T follicular helper cell (primary cell): ENCODE measurements around the gene NSRP1.
A peak's percentile ranks its signal among the peaks of the same experiment; 100 is the strongest.
"Not testable (repeated sequence)": the region's sequence is repeated elsewhere in the genome, so short reads cannot be mapped to it uniquely, and the experiment has no call there.

Experiments
- DNase-seq: peaks from one replicate; pipeline ENCODE4 v3.0.0-alpha.2; 2020; ENCODE audit warnings: low read depth
- total RNA-seq, 2 experiments: gene quantifications; one replicate each; lab custom pipeline; 2026; lab: John Stamatoyannopoulos, UW

The NSRP1 gene, protein sequence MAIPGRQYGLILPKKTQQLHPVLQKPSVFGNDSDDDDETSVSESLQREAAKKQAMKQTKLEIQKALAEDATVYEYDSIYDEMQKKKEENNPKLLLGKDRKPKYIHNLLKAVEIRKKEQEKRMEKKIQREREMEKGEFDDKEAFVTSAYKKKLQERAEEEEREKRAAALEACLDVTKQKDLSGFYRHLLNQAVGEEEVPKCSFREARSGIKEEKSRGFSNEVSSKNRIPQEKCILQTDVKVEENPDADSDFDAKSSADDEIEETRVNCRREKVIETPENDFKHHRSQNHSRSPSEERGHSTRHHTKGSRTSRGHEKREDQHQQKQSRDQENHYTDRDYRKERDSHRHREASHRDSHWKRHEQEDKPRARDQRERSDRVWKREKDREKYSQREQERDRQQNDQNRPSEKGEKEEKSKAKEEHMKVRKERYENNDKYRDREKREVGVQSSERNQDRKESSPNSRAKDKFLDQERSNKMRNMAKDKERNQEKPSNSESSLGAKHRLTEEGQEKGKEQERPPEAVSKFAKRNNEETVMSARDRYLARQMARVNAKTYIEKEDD
- 39.1 to 61.8 reads per million in 2 experiments for total RNA-seq

DNA sequence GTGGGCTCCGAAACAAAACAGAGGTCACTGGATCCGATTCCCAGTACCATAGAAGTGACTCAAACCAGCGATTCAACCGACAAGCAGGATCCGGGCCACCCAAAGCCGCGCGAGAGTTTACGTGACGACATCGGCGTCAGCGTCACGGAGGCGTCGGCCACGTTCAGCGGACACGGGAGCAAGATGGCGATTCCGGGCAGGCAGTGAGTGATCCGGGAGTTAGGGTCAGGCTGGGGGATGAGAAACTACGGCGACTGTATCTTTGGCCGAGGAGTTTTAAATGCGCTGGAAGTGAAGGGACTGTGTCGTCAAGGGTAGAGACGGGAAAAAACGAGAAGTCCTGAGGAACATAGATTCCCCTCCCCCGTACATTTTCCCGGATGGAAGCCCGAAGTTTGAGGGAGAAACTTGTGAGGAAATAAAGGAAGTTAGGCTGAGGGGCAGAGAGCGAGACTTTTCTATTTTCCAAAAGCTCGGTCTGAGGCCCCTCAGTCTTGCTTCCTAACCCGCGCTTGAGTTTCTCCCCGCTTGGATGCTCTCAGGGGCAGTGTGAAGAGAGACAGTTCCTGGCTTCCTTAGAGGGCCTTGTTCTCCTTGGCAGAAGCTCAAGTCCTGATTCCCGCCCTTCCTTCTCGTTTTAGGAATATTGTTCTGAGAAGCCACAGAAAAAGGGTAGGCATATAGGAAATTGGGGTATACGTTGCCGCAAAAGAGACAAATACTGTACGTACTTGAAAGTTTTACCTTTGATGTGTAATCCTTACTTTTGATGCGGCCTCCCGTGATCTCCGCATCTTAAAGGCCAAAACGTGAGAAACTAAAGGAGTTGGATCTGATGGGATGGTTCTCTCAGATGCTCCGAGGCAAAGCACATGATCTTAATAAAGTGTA, at the start of gene NSRP1:
NSRP1 (plus strand) TSS at position 156 of the 891 bp plus-strand sequence; CDS start at position 184, 28 bp downstream.
- peak; percentile 89 for DNase-seq

DNA sequence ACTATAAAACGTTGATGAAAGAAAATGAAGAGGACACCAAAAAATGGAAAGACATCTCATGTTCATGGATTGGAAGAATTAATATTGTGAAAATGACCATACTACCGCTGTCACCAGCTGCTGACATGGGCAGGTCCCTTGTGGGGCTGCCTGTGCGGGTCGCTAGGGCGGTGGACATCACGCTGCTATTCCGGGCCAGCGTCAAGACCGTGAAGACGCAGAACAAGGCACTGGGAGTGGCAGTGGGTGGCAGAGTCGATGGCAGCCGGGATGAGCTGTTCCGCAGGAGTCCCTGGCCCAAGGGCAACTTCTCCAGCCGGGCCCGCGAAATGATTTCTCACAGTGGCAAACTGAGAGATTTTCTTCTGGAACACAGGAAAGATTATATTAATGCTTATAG, 48.2 kb upstream of the NSRP1 start:
- no peak for DNase-seq

DNA sequence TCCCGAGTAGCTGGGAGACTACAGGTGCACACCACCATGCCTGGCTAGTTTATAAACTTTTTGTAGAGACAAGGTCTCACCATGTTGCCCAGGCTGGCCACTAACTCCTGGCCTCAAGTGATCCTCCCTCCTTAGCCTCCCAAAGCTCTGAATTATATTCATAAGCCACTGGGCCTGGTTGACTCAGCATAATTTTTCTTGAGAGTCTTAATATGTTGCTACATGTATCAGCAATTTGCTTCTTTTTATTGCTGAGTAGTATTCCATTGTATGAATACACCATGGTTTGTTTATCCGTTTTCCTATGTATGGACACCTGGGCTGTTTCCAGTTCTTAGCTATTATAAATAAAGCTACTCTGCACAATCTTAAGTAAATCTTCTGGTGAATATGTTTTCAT, 42.4 kb upstream of the NSRP1 start:
- DNase-seq, result no peak

DNA sequence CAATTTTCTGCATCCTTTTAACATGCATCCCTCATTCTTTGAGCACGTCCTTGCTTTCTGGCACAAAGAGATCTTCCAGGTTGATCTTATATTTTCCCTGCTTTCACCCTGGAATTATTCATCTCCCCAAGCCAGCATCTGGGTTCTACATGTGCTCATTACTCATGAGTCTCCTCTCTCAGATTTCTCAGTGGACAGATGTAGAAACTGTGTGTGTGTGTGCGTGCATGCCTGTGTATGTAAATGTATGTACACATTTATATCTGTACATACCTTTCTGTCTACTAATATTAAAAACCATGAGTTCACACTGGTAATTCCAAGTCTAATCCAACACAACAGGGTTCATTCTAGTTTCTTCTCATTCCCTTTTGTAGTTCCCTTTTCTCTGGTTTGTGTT, 41.9 kb upstream of the NSRP1 start:
- DNase-seq, result no peak

DNA sequence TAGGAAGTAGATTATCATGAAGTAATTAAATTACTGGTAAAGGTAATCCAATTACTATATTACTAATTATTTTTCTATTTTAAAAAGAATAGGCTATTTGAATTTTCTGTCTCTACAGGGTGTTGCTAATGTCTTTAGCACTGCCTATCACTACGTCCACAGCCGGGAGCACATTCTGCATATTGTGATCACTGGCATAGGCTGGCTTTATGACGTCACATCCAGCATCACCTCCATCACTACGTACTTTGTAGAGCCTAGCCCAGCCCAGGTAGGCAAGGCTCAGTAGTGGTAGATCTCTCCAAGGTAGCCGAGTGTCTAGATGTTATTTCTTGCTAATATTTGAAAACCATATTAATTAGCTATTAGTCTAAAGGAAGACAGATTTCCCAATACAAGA, 33.8 kb upstream of the NSRP1 start:
- no peak for DNase-seq

DNA sequence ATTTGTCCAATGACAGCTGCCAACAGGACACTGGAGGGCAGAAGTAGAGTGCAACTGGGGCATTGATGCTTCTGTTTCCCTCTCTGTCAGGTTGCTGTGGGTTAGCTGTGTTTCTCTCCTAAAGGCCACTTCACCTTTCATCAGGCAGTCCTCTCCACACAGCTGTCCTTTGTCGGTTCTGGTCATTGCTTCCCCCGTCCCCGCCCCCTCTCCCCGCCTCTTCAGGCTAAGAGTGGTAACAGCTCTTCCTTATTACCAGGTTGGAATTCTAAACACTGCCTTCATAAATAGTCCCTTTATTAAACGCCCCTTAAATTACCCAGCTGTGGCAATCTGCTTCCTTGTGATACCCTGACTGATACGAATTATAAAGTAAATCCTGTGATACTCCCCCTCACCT, 31.8 kb upstream of the NSRP1 start:
- no peak for DNase-seq

DNA sequence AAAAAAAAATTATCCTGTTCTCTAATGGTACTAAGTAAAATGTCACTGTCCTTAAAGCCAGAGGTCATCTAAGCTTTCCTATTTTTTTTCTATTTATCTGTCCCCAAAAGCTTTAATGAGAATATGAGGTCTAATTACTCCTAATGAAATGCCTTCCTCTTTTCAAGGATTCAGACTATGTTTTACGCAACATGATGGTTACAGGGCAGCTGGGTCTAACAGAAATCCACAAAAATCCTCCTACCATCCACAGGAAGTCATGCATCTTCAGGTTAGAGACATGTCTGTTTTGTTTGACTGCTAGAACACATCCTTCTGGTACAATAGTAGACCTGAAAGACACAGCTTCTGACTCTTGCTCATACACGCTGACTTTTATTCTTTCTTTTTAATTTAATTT, 29.7 kb upstream of the NSRP1 start:
- DNase-seq, result no peak

DNA sequence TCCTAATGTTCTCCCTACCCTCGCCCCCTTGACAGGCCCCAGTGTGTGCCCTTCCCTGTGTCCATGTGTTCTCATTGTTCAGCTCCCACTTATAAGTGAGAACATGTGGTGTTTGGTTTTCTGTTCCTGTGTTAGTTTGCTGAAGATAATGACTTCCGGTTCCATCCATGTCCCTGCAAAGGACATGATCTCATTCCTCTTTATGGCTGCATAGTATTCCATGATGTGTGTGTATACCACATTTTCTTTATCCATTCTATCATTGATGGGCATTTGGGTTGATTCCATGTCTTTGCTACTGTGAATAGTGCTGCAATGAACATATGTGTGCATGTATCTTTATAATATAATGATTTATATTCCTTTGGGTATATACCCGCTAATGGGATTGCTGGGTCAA, 29.2 kb upstream of the NSRP1 start:
- DNase-seq, result not testable (repeated sequence)

DNA sequence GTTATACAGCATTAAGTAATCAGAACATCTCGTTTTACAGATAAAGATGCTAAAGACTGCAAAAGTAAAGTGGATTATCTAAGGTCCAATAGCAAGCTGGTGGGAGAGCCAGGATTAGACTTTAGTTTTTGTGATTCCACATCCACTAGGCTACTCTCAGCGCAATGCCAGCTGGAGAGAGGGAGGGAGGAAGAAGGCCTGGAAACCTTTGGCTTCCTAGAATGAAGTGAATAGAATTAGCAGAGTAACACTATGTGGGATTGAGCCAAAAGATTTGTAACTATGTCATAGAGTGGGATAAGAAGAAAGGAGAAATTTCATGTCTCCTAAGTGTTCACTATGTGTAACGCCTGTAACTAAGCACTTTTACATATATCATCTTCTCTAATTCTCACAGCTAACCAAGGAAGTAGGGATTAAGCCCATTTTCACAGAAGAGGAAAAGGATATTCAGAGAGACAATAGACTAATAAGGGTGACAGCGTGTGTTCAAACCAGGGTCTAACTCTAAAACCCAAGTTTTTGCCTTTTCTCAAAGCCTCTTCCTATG, 25.4 kb upstream of the NSRP1 start:
- DNase-seq, result no peak

DNA sequence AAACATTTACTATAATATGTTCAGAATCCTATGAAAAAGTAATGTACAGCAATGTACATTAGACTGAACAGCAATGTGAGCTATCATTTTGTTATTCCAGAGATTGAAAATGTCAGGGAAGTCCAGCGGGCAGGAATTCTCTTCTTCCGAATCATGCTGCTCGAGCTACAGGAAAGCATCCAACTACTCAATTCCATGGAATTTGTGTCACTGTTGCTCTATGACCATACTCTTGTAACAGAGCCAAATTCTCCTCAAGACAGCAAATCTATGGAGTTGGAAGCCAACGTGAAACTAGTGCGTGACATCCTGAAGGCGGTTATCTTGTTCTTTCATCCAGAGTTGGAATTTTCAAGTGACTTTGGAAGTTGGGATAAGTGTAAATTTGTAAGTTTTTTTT, 24.8 kb upstream of the NSRP1 start:
- DNase-seq, result no peak

DNA sequence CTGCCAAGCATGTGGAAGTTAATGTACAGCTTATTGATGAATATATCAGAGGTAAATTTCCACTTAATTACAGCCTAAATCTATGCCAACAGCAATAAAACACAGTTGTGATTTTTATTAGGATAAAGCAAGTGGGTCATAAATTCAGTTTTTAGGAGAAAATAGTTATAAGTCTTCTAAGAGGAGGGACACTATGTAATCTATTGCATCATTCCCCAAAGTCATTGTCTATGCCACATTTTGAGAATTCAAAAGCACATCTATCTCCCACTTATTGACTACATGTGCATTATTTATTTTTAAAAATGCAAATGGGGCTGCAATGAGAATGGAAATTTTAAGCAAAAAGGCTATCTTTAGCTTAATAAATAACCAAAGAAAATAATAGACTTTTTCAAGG, 23.7 kb upstream of the NSRP1 start:
- DNase-seq, result no peak

DNA sequence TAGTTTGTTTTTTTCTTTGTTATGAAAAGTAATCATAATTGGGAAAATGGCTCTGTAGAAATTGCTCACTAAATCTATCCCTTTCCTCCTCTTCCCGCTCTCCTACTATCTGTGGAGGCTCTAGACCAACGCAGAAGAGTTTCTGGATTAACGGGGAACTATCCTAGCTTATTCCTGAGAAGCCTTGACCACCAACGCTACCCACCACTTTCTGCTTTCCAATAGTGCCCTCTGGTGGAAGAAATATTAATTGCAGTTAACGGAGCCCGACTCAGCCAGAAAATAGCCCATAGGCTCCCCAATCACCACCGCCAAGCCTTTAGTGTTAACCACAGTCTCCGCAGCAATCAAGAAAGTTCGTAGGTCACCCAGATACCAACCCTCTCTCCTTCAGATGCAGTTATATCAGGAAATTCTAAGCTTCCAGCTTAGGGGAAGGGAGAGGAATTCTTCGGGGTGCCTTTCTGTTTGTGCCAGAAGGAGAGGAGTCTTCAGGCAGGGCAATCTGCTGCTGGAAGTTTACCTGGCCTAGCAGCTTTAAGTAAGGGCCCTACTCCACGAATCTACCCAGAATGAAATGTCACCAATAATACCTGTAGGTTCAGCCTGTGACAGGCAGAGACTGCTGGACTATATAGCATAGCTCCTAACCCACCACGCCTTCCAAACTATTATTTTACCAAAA, 23.0 kb upstream of the NSRP1 start:
- DNase-seq, result no peak

DNA sequence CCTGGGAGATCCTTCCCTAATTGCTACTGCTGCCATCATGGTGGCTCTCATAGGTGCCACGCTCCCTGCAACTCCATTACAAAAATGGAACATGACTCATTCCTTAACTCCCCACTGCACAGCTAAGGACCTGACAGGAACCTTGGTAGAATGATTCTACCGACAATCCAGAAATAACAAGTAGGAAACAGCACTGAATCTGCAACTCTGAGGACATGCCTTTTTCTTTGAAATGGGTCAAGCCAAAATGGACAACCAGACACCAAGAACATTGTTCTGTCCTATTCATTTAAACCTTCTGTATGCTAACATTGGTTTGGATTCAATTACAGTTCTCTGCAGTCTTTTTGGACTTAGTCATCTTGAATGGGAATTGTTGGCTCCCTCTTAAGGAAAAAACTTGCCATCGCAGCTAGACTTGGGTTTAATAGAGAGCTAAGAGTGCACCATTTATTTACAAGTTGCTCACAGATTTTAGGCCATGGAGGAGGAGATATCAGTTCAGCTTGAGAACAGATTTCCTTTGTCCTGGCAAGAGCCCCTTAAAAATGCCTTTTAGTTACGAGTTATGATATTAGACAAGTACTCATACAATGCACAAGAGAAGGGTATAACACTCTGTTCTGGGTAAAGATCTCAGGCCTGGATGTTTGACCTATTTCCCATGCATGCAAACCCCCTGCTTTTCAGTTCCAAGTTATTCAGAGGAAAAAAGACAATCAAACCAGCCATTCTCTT, 20.9 kb upstream of the NSRP1 start:
- no peak for DNase-seq

DNA sequence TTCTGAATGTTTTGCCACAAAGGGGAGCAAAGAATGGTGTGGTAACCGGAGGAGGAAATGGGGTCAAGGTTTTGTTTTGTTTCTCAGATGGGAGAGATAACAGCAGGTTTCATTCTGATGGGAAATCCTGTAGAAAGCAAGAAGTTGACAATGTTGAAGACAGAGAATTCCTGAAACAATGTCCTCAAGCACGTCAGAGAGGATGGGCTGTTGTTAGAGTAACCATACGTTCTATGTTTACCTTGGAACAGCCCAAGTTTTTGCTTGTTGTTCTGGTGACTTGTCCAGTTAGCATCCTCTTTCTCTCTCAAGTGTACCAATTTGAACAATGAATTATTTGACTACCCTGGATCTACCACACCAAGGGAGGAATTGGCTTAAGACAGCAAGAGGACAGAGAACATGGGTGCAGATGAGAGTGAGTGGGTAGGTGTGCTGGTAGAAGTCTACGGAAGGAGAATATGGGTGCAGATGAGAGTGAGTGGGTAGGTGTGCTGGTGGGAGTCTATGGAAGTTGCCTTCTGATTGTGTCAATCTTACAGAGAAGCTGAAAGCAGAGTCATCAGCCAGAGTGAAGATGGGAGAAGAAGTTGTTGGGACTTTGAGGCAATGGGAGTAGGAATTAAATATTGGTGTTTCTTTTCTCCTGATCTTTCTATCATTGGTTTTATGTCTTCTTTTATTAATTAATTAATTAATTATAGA, 14.8 kb upstream of the NSRP1 start:
- no peak for DNase-seq

DNA sequence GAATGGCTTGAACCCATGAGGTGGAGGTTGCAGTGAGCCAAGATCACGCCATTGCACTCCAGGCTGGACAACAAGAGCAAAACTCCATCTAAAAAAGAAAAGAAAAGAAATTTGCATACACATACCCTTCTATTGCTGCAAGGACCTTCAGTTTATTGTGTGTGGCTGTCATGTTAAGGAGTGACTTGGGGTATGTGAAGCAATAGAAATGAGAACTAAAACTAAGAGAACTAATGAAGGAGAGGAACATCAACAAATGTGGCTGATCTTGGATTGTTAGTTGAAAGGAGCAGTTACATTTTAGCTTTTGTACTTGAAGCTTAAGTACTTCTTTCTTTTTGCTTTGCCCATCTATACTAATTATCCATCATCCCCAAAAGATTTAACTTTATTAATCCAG, 12.7 kb upstream of the NSRP1 start:
- DNase-seq, result no peak

DNA sequence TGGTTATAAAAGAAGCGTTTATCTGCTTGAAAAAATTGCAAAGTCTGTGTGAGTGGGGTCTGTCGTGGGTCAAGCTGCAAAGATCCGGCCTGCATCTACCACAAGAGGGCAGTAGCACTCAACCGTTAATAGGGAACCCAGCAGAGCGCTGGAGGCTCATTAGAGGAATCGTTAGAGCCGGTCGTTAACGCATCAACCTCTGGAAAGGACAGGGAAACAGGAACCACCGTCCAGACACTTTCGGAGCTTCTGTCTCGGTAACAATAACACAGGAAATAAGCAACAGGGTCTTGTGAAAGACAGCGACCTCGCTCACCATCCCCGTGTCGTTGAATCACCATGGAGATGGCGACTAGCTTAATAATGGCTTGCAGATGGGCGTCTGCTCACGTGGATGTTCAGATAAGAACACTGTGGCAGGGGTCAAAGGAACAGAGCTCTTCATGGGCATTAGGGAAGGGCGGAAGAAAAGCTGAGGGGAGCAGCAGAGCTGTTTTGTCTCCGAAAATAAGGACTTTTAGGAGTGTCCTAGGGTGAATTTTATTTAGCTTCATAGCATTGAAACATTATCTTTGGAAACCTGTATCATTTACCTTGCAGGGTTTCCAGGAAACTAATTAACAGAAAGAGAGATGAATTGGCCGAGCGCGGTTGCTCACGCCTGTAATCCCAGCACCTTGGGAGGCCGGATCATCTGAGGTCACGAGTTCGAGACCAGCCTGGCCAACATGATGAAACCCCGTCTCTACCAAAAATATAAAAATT, 11.9 kb upstream of the NSRP1 start:
- DNase-seq, result peak; percentile 46

DNA sequence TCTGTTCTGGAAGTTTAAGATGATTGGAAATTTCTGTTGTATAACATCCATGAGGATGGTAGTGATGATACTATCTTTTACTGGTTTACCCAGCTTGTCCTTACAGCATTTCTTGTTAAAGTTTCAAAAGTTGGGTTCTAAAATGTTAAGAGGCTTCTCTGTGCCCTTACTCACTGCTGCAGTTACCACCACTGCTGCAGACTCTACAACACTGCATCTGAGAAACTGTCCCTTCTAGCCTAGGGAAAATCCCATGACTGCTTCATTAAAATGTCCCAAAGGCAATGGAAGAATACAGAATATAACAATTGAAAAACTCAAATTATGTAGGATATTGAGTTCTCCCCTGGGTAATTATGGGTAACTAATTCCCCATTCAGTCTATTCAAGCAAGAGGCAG, 3.8 kb upstream of the NSRP1 start:
- no peak for DNase-seq

DNA sequence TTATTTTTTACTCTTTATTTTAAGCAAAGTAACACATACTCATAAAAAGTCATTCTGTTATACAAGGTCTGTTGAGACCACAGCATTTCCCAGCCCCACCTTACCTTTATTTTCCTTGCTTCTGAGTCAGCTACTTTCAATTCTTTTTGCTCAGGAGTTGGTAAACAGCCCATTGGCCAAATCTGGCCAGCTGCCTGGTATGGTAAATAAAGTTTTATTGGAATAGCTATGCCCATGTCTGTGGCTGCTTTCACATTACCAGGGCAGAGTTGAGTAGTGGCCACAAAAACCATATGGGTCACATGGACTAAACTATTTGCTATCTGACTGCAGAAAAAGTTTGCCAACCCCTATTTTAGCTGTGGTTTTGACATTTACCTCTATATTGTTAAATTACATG, 3.4 kb upstream of the NSRP1 start:
- no peak for DNase-seq

DNA sequence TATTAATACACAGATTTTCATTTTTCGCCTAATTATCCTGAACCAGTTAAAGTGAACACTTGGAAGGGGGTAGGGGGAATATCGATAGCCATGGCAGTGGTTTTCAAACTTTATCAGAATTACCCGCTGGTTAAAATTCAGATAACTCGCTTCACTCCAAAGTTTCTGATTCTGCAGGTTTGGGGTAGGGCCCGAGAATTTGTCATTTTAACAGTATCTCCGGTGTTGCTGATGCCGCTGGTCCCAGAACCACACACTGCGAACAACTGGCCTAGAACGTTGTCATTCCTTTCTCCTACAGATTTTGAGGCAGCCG, 313 bp upstream of the NSRP1 start:
- DNase-seq, result no peak

DNA sequence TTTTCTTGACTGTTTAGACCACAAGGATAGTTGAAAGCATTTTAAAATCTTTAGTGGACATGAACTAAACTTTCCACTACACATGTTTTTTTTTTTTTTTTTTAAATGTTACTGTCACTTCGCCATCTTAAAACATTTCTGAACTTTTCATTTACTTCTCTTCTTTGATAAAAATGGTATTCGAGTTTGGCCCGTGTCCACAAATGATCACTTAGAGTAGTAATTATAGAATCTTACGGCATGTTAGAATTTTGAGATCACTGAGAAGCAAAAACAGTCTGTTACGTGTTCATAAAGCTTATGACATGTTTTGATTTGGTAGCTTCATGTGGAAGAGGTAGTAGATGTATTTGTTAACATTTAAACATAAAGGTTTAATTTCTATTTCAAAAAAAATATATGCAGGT, 1.1 kb downstream of the NSRP1 start:
- DNase-seq, result no peak
